GM12892 (cell line): Measurements from ENCODE around the gene LACTB.

Experiments
- POLR2A ChIP-seq: IDR thresholded peaks from 2 replicates; pipeline ENCODE4 v1.6.1; 2011; ENCODE audit warnings: low read depth, low read length, control low read depth
- POLR2AphosphoS5 ChIP-seq: IDR thresholded peaks from 2 replicates; pipeline ENCODE4 v1.6.1; 2011; ENCODE audit warnings: low read depth, low read length, control low read depth
- TAF1 ChIP-seq: IDR thresholded peaks from 2 replicates; pipeline ENCODE4 v1.6.1; 2011; ENCODE audit warnings: low read depth, mild to moderate bottlenecking, control low read depth, low read length, borderline replicate concordance

DNA sequence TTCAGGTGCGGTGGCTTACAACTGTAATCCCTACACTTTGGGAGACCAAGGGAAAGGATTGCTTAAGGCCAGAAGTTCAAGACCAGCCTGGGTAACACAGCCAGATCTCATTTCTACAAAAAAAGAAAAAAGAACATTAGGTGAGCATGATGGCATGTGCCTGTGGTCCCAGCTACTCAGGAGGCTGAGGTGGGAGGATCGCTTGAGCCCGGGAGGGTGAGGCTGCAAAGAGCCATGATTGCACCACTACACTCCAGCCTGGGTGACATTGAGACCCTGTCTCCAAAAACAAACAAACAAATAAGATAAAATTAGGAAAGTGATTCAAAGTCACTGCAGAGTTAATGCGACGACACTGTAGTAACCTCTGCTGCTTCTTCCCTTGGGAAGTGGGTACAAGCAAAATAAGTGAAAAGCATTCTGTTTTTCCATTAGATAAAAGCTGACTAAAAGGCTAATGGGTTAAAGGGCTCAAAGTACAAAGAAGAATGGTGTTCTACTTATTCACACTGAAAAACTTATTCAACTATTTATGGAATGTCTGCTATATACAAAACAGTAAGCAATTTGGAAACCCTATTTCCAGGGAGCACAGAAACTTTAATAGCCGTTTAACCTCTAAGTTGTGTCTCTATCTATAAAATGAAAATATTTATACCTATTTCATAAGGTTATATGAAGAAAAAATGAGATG, 43.7 kb downstream of the LACTB start:
- TF ChIP-seq POLR2A (no peak), POLR2AphosphoS5 (no peak), TAF1 (no peak)
